Muscle layer of duodenum (tissue), 2 donors: ENCODE results near the gene SCN4A.

Experiments
- H3K27ac ChIP-seq: one replicate; pipeline ENCODE4 v1.7.0; 2013; ENCODE audit warnings: mild to moderate bottlenecking, low read length
- H3K27me3 ChIP-seq: one replicate; pipeline ENCODE4 v1.7.0; 2013; ENCODE audit warnings: low read depth, mild to moderate bottlenecking, control low read depth, low read length
- H3K36me3 ChIP-seq, 2 donors: one replicate each; pipeline ENCODE4 v1.7.0; 2013; ENCODE audit warnings: low read length in 2 of 2, control low read depth in 1 of 2, mild to moderate bottlenecking in 1 of 2; ENCODE audit not compliant: insufficient read depth in 2 of 2, control insufficient read depth in 1 of 2
- H3K4me1 ChIP-seq, 2 donors: one replicate each; pipeline ENCODE4 v1.7.0; 2013; ENCODE audit warnings: low read length in 2 of 2, mild to moderate bottlenecking in 2 of 2, control low read depth in 1 of 2, moderate library complexity in 1 of 2; ENCODE audit not compliant: insufficient read depth in 2 of 2, control insufficient read depth in 1 of 2
- H3K4me3 ChIP-seq, 2 donors: one replicate each; pipeline ENCODE4 v1.7.0; 2013; ENCODE audit warnings: low read length in 2 of 2, low read depth in 1 of 2, mild to moderate bottlenecking in 1 of 2
- H3K9me3 ChIP-seq, 2 donors: one replicate each; pipeline ENCODE4 v1.7.0; 2013; ENCODE audit warnings: low read length in 2 of 2, control low read depth in 1 of 2, mild to moderate bottlenecking in 1 of 2; ENCODE audit not compliant: control insufficient read depth in 1 of 2
- donor health status: healthy.

Gene SCN4A

GRCh38 chr17:63937319-63937718 lies 35.4 kb downstream of the SCN4A start:
- H3K36me3 ChIP-seq, result no peaks in the 10 kb centered on the region
- no peak overlapping the region for H3K27ac ChIP-seq
- no peaks in the 10 kb centered on the region for H3K4me1 ChIP-seq
- no peak overlapping the region for H3K4me3 ChIP-seq
- no peaks in the 10 kb centered on the region for H3K9me3 ChIP-seq
- no peaks in the 10 kb centered on the region for H3K27me3 ChIP-seq

GRCh38 chr17:63934183-63935112 lies 38.3 kb downstream of the SCN4A start:
- H3K36me3 ChIP-seq, result no peaks in the 10 kb centered on the region
- no peaks in the 10 kb centered on the region for H3K9me3 ChIP-seq
- H3K4me3 ChIP-seq, result no peak overlapping the region
- no peaks in the 10 kb centered on the region for H3K4me1 ChIP-seq
- H3K27ac ChIP-seq, result no peak overlapping the region
- H3K27me3 ChIP-seq, result no peaks in the 10 kb centered on the region

- H3K4me1 ChIP-seq, result no peaks in the 10 kb centered on the region
- no peaks in the 10 kb centered on the region for H3K36me3 ChIP-seq
- H3K9me3 ChIP-seq, result no peaks in the 10 kb centered on the region
- no peaks in the 10 kb centered on the region for H3K27me3 ChIP-seq
- no peak overlapping the region for H3K27ac ChIP-seq
- no peak overlapping the region for H3K4me3 ChIP-seq
These were observed 39.1 kb downstream of the SCN4A start for GRCh38 chr17:63933598-63933997.

GRCh38 chr17:63932721-63933120 lies 40.0 kb downstream of the SCN4A start:
- Histone ChIP-seq H3K27me3 (no peaks in the 10 kb centered on the region), H3K36me3 (no peaks in the 10 kb centered on the region), H3K9me3 (no peaks in the 10 kb centered on the region), H3K4me3 (no peak overlapping the region), H3K27ac (no peak overlapping the region), H3K4me1 (no peaks in the 10 kb centered on the region)

- Histone ChIP-seq H3K4me3 (peak within 1 kb of the TSS in 1 of 2 donors; percentile 33), H3K27ac (no peak within 1 kb of the TSS), H3K27me3 (no peaks in the 10 kb centered on the region), H3K4me1 (no peaks in the 10 kb centered on the region), H3K9me3 (no peaks in the 10 kb centered on the region), H3K36me3 (no peaks in the 10 kb centered on the region)
These were observed 40.6 kb downstream of the SCN4A start, which contains the start of gene CD79B for GRCh38 chr17:63931981-63932561. TSS of gene CD79B (minus strand) at chr17:63932331. CDS start at chr17:63932261, 70 bp downstream.

- H3K4me3 ChIP-seq, result peak overlapping the region in 1 of 2 donors; percentile 33
These were observed 41.7 kb downstream of the SCN4A start for GRCh38 chr17:63930951-63931575.

GRCh38 chr17:63929860-63930766 lies 42.6 kb downstream of the SCN4A start:
- Histone ChIP-seq H3K9me3 (no peaks in the 10 kb centered on the region), H3K4me1 (no peaks in the 10 kb centered on the region), H3K36me3 (no peaks in the 10 kb centered on the region), H3K4me3 (no peak overlapping the region), H3K27ac (no peak overlapping the region), H3K27me3 (no peaks in the 10 kb centered on the region)

More at GRCh38 chr17:63930951-63931575, 41.7 kb downstream of the SCN4A start:
- Histone ChIP-seq H3K4me1 (no peaks in the 10 kb centered on the region), H3K9me3 (no peaks in the 10 kb centered on the region), H3K27ac (no peak overlapping the region), H3K27me3 (no peaks in the 10 kb centered on the region), H3K36me3 (no peaks in the 10 kb centered on the region)

GRCh38 chr17:63928966-63929695 lies 43.6 kb downstream of the SCN4A start:
- no peak overlapping the region for H3K4me3 ChIP-seq
- H3K27me3 ChIP-seq, result no peaks in the 10 kb centered on the region
- H3K27ac ChIP-seq, result no peak overlapping the region
- H3K9me3 ChIP-seq, result no peaks in the 10 kb centered on the region
- H3K36me3 ChIP-seq, result no peaks in the 10 kb centered on the region
- no peaks in the 10 kb centered on the region for H3K4me1 ChIP-seq

GRCh38 chr17:63928172-63928666 lies 44.5 kb downstream of the SCN4A start:
- Histone ChIP-seq H3K27ac (no peak overlapping the region), H3K27me3 (no peaks in the 10 kb centered on the region), H3K4me3 (no peak overlapping the region), H3K36me3 (no peaks in the 10 kb centered on the region), H3K9me3 (no peaks in the 10 kb centered on the region), H3K4me1 (no peaks in the 10 kb centered on the region)

- H3K4me3 ChIP-seq, result no peak overlapping the region
- no peaks in the 10 kb centered on the region for H3K36me3 ChIP-seq
- H3K9me3 ChIP-seq, result no peaks in the 10 kb centered on the region
- no peaks in the 10 kb centered on the region for H3K27me3 ChIP-seq
- H3K4me1 ChIP-seq, result no peaks in the 10 kb centered on the region
- H3K27ac ChIP-seq, result no peak overlapping the region
These were observed 45.1 kb downstream of the SCN4A start for GRCh38 chr17:63927464-63928171.
